Caco-2 (cell line): ENCODE data around the gene GPRIN1. TPM values are rescaled to one million over a fixed set of nuclear protein-coding genes. Genes with fewer than 3 reads are reported as not detected.

Experiments used
- BruUV-seq: library from RNA; stranded (reverse); fragments of 400-500 nt; replicated peaks from 2 replicates; lab custom pipeline; 2021; lab: Mats Ljungman, UMichigan
- CTCF ChIA-PET: fragments of 300-600 bp; sonication (Branson Sonifier 250); formaldehyde crosslinking; loops from one replicate; lab custom pipeline; 2022; ENCODE audit warnings: antibody characterized with exemption; lab: Charles Lee
- POLR2A ChIA-PET: fragments of 300-600 bp; sonication (Branson Sonifier 250); formaldehyde crosslinking; loops from one replicate; lab custom pipeline; 2022; ENCODE audit warnings: antibody characterized with exemption; lab: Charles Lee
- DNase-seq, 2 experiments: peaks; one replicate each; pipeline versions ENCODE4 v3.0.0 to v3.0.0-alpha.2; 2020 to 2022
- H3K27me3 ChIP-seq: replicated peaks from 2 replicates; pipeline ENCODE4 v1.6.0; 2011; ENCODE audit warnings: low read length; ENCODE audit not compliant: control insufficient read depth, insufficient read depth
- H3K36me3 ChIP-seq: 2 replicates; pipeline ENCODE4 v1.5.1; 2011; ENCODE audit warnings: low read length; ENCODE audit not compliant: control insufficient read depth, insufficient read depth
- H3K4me1 ChIP-seq: fragments of 250-450 bp; sonication (Bioruptor Pico); 2 replicates; pipeline ENCODE4 v1.5.1; 2020; ENCODE audit warnings: mild to moderate bottlenecking
- H3K4me3 ChIP-seq: 2 replicates; pipeline ENCODE4 v1.5.1; 2011; ENCODE audit warnings: low read depth, mild to moderate bottlenecking, control low read depth, low read length
- H3K9me3 ChIP-seq: fragments of 250-450 bp; sonication (Bioruptor Pico); 2 replicates; pipeline ENCODE4 v1.5.1; 2020; ENCODE audit warnings: mild to moderate bottlenecking, moderate library complexity
- H3K27ac Mint-ChIP-seq: one replicate; pipeline ENCODE4 v1.8.0; 2022; ENCODE audit warnings: mixed read lengths; ENCODE audit not compliant: unreplicated experiment
- H3K27me3 Mint-ChIP-seq: one replicate; pipeline ENCODE4 v1.8.0; 2022; ENCODE audit warnings: mixed read lengths; ENCODE audit not compliant: insufficient read depth, unreplicated experiment
- H3K36me3 Mint-ChIP-seq: one replicate; pipeline ENCODE4 v1.8.0; 2022; ENCODE audit warnings: mild to moderate bottlenecking, mixed read lengths; ENCODE audit not compliant: insufficient read depth, unreplicated experiment
- H3K4me1 Mint-ChIP-seq: one replicate; pipeline ENCODE4 v1.8.0; 2022; ENCODE audit warnings: low read depth, mixed read lengths; ENCODE audit not compliant: unreplicated experiment
- H3K4me3 Mint-ChIP-seq: one replicate; pipeline ENCODE4 v1.8.0; 2022; ENCODE audit warnings: mild to moderate bottlenecking, moderate library complexity, mixed read lengths; ENCODE audit not compliant: unreplicated experiment
- H3K9me3 Mint-ChIP-seq: one replicate; pipeline ENCODE4 v1.8.0; 2022; ENCODE audit warnings: mixed read lengths; ENCODE audit not compliant: unreplicated experiment
- CTCF ChIP-seq, 2 experiments: fragments of 200-600 bp in 1 of 2; IDR thresholded peaks; 1 replicate in 1 of 2; 2 replicates in 1 of 2; pipeline versions ENCODE4 v1.5.1 to v1.8.0; 2011 to 2022; ENCODE audit warnings: antibody characterized with exemption in 1 of 2, control low read depth in 1 of 2, inconsistent platforms in 1 of 2, low read depth in 1 of 2, low read length in 1 of 2, mild to moderate bottlenecking in 1 of 2, moderate library complexity in 1 of 2; ENCODE audit not compliant: insufficient read depth in 1 of 2, severe bottlenecking in 1 of 2, unreplicated experiment in 1 of 2
- intact Hi-C: fragments of 100-400 bp; cut with micrococcal nuclease; formaldehyde crosslinking; loops from one replicate; pipeline ENCODE4 v1.10.0; 2022; ENCODE audit not compliant: unreplicated experiment
- total RNA-seq: library from RNA; stranded (reverse); gene quantifications from 2 replicates; pipeline ENCODE4 v1.2.3, GENCODE V29; 2022

Gene GPRIN1
- total RNA-seq, 1 experiment from 2014 or later = 3.9 TPM

GRCh38 chr5:176550275-176550831 is 59.6 kb downstream of the GPRIN1 start:
- Mint-ChIP-seq H3K36me3 (no peaks in the 10 kb centered on the region), H3K9me3 (no peaks in the 10 kb centered on the region), H3K4me3 (no peak overlapping the region), H3K27ac (no peak overlapping the region), H3K4me1 (no peaks in the 10 kb centered on the region), H3K27me3 (no peaks in the 10 kb centered on the region)
- no peaks in the 10 kb centered on the region for H3K27me3 ChIP-seq
- no TSS peak for BruUV-seq
- H3K4me3 ChIP-seq = no peak overlapping the region
- intact Hi-C loops = no loop called here
- DNase-seq = no peak
- no peaks in the 10 kb centered on the region for H3K36me3 ChIP-seq
- ChIA-PET CTCF (no interaction called here), POLR2A (no interaction called here)
- H3K4me1 ChIP-seq = peaks cover 16% of the 10 kb centered on the region
- H3K9me3 ChIP-seq = no peaks in the 10 kb centered on the region
- no peak for TF ChIP-seq CTCF (IDR thresholded peaks at IDR 0.05; ENCODE audit: insufficient read depth in 1 of 2, low read depth in 1 of 2, low read length in 1 of 2, severe bottlenecking in 1 of 2, unreplicated experiment in 1 of 2)

DNA sequence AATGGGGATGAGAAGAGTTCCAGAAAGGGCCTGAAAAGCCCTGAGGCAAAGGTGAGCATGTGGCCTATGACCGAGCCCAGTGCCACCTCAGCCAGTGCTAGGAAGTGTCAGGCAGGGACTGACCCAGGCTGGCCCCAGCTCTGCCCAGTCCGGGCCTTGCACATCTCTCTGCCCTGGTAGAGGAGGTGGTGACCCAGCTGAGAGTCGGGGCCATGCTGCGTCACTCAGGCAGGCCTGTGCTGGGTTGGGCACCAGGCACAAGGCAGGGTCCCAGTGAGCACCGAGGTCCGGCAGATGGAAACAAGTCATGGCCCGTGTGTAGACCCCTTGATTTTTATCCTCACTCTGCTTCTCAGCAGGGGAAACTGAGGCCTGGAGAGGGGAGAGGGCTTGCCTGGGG is 60.1 kb downstream of the GPRIN1 start:
- Mint-ChIP-seq H3K36me3 (peaks cover under 1% of the 10 kb centered on the region), H3K4me1 (peaks cover 3% of the 10 kb centered on the region), H3K27me3 (no peaks in the 10 kb centered on the region), H3K4me3 (no peak overlapping the region), H3K9me3 (no peaks in the 10 kb centered on the region), H3K27ac (no peak overlapping the region)
- Histone ChIP-seq H3K9me3 (no peaks in the 10 kb centered on the region), H3K4me3 (no peak overlapping the region), H3K27me3 (no peaks in the 10 kb centered on the region), H3K4me1 (peaks cover 21% of the 10 kb centered on the region), H3K36me3 (no peaks in the 10 kb centered on the region)
- TF ChIP-seq CTCF (IDR thresholded peaks at IDR 0.05; ENCODE audit: insufficient read depth in 1 of 2, low read depth in 1 of 2, low read length in 1 of 2, severe bottlenecking in 1 of 2, unreplicated experiment in 1 of 2) = no peak
- DNase-seq = no peak
- POLR2A ChIA-PET = no interaction called here
- intact Hi-C loops = no loop called here
- BruUV-seq = no TSS peak
- CTCF ChIA-PET = no interaction called here

DNA sequence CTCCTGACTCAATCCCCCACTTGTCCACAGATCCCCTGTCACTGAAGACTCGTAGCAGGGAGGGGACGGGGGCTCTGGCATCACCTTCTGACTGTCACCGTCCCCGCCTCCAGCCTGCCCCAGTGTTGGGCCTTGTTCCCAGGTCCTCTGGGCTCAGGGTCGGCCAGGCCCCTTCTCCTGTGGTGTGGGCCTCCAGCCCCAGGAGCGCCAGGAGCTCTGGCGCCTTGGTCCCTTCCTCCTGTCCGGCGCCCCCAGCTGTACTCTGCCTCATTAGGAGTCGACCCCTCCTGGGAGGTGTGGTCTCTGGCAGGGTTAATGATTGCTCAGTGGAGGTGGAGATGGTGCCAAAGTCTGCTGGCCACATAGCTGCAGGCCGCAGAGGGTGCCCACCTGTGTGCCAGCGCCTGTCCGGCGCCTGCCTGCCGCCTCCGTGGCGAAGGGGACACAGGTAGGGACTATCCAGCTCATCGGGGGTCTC is 61.0 kb downstream of the GPRIN1 start, which contains the start of gene CDHR2:
Gene CDHR2 (plus strand): TSS at position 376 of the 478 bp plus-strand sequence. CDS start 16,011 bp downstream, outside the sequence.
- Histone ChIP-seq H3K27me3 (no peaks in the 10 kb centered on the region), H3K4me3 (no peak within 1 kb of the TSS), H3K36me3 (no peaks in the 10 kb centered on the region), H3K4me1 (peaks cover 26% of the 10 kb centered on the region), H3K9me3 (no peaks in the 10 kb centered on the region)
- ChIA-PET CTCF (no interaction called here), POLR2A (no interaction called here)
- Mint-ChIP-seq H3K27ac (no peak within 1 kb of the TSS), H3K9me3 (no peaks in the 10 kb centered on the region), H3K4me1 (peaks cover 11% of the 10 kb centered on the region), H3K36me3 (peaks cover 8% of the 10 kb centered on the region), H3K27me3 (no peaks in the 10 kb centered on the region), H3K4me3 (no peak within 1 kb of the TSS)
- BruUV-seq = no TSS peak
- intact Hi-C loops = no loop called here
- no peak for TF ChIP-seq CTCF (IDR thresholded peaks at IDR 0.05; ENCODE audit: insufficient read depth in 1 of 2, low read depth in 1 of 2, low read length in 1 of 2, severe bottlenecking in 1 of 2, unreplicated experiment in 1 of 2)
- DNase-seq = no peak
